ENCODE data around the gene UNC5B.

The UNC5B gene

GRCh38 chr10:71243756-71244395 lies 31.5 kb downstream of the UNC5B start:
- Histone ChIP-seq H3K4me1 (peaks cover 21% of the 10 kb centered on the region), H3K27ac (no peak overlapping the region), H2AFZ (no peak overlapping the region), H3K9me3 (ENCODE audit: control insufficient read depth, low read length) (no peaks in the 10 kb centered on the region), H3K4me3 (ENCODE audit: low read depth, low read length) (no peak overlapping the region), H3K36me3 (ENCODE audit: control insufficient read depth, insufficient read depth, low read length) (no peaks in the 10 kb centered on the region), H3K79me2 (no peaks in the 10 kb centered on the region), H3K9ac (no peak overlapping the region), H3K4me2 (ENCODE audit: low read length) (no peak overlapping the region), H3K27me3 (ENCODE audit: control insufficient read depth, insufficient read depth, low read length) (no peaks in the 10 kb centered on the region)
- TF ChIP-seq, protein P1, sequence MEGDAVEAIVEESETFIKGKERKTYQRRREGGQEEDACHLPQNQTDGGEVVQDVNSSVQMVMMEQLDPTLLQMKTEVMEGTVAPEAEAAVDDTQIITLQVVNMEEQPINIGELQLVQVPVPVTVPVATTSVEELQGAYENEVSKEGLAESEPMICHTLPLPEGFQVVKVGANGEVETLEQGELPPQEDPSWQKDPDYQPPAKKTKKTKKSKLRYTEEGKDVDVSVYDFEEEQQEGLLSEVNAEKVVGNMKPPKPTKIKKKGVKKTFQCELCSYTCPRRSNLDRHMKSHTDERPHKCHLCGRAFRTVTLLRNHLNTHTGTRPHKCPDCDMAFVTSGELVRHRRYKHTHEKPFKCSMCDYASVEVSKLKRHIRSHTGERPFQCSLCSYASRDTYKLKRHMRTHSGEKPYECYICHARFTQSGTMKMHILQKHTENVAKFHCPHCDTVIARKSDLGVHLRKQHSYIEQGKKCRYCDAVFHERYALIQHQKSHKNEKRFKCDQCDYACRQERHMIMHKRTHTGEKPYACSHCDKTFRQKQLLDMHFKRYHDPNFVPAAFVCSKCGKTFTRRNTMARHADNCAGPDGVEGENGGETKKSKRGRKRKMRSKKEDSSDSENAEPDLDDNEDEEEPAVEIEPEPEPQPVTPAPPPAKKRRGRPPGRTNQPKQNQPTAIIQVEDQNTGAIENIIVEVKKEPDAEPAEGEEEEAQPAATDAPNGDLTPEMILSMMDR (IDR thresholded peaks at IDR 0.05), result no peak

- no peak overlapping the region for H3K4me3 ChIP-seq (ENCODE audit: low read depth, low read length)
- H3K4me2 ChIP-seq (ENCODE audit: low read length), result no peak overlapping the region
- H3K9me3 ChIP-seq (ENCODE audit: control insufficient read depth, low read length), result no peaks in the 10 kb centered on the region
- TF ChIP-seq, protein P1 (IDR thresholded peaks at IDR 0.05), result no peak
- H2AFZ ChIP-seq, result no peak overlapping the region
- no peaks in the 10 kb centered on the region for H3K79me2 ChIP-seq
- no peak overlapping the region for H3K27ac ChIP-seq
- no peak overlapping the region for H3K9ac ChIP-seq
- H3K27me3 ChIP-seq (ENCODE audit: control insufficient read depth, insufficient read depth, low read length), result no peaks in the 10 kb centered on the region
- H3K36me3 ChIP-seq (ENCODE audit: control insufficient read depth, insufficient read depth, low read length), result no peaks in the 10 kb centered on the region
- peaks cover 24% of the 10 kb centered on the region for H3K4me1 ChIP-seq
These were observed 32.4 kb downstream of the UNC5B start for GRCh38 chr10:71244431-71245419.

DNA sequence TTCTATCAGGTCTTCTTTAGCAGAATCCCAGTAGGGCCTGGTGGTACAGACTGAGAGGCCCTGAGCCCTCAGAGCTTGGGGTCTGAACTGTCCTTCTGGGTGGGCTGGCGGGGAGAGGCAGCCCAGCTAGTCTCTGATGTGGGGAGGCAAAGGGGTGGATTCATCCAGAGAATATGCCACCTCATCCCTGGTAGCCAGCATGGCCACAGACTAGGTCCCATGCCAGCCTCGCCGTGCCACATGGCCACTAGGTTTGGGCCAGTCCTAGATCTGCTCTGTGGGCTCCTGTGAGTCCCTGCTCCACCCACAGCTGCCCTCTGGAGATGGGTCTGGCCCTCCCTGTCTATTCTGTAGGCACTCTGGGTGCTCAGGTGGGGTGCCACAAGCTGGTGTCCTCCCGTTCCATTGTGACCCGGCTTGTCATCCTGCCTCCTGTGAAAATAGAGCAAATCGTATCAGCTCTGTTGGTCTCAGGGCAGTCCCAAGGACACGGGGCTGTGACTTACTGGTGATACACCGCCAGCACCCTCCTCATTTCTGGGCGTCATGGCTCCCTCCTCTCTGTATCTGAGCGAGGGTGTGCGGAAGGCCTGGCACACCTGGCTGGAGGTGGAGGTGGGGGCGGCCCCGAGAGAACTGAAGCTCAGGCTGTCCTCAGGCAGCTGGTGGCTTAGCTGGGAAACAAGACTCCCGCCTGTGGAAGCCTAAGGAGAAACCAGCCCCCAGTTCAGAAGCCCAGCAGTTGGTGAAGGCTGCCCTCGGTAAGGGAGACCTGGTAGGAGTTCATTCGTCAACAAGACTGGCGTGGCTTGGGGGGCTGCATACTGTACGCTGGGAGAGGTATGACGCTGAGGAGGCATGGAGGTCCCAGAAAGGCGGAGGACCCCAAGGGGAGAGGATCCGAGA lies 33.3 kb downstream of the UNC5B start:
- H3K79me2 ChIP-seq, result no peaks in the 10 kb centered on the region
- no peaks in the 10 kb centered on the region for H3K27me3 ChIP-seq (ENCODE audit: control insufficient read depth, insufficient read depth, low read length)
- no peaks in the 10 kb centered on the region for H3K9me3 ChIP-seq (ENCODE audit: control insufficient read depth, low read length)
- no peak overlapping the region for H2AFZ ChIP-seq
- no peak overlapping the region for H3K4me2 ChIP-seq (ENCODE audit: low read length)
- H3K4me1 ChIP-seq, result peaks cover 21% of the 10 kb centered on the region
- H3K9ac ChIP-seq, result no peak overlapping the region
- no peak overlapping the region for H3K27ac ChIP-seq
- H3K36me3 ChIP-seq (ENCODE audit: control insufficient read depth, insufficient read depth, low read length), result no peaks in the 10 kb centered on the region
- no peak overlapping the region for H3K4me3 ChIP-seq (ENCODE audit: low read depth, low read length)
- TF ChIP-seq, protein P1 (IDR thresholded peaks at IDR 0.05), result no peak

DNA sequence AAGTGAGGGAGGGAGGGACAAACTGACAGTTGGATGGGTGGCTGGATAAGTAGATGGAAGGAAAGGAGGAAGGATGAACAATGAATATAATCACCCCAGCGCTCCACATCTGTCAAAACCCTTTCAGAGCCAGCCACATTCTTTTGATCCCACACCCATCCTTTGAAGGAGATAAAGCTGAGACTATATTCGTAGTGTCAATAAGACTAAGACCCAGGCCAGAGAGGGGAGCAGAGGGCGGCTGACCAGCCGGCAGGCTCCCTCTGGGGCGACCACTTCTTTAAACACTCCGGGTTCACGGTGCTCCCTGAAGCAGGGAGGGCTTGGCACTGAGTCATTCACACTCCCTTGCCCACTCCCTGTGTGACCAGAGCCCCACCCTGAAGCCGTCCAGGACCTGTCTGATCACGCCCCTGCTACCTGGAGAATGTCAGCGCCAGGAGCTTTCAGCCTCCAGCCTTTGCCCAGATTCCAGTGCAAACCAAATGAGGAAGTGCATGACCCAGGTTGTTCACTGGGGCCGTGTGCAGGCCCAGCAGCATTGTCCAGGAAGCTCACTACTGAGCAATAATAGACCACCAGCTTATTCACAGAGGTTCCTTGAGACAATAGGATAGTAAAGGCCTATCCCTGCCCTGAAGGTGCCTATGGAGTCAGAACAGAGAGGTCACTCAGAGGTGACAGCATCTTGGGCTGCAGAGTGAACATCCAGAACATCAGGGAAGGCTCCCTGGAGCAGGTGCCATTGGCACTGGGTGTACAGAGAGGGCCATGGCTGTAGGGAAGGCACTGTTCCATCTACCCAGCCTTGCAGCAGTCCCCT lies 34.4 kb downstream of the UNC5B start:
- Histone ChIP-seq H3K4me2 (ENCODE audit: low read length) (no peak overlapping the region), H3K9ac (no peak overlapping the region), H2AFZ (no peak overlapping the region), H3K27me3 (ENCODE audit: control insufficient read depth, insufficient read depth, low read length) (no peaks in the 10 kb centered on the region), H3K4me3 (ENCODE audit: low read depth, low read length) (no peak overlapping the region), H3K27ac (no peak overlapping the region), H3K36me3 (ENCODE audit: control insufficient read depth, insufficient read depth, low read length) (no peaks in the 10 kb centered on the region), H3K4me1 (peaks cover 10% of the 10 kb centered on the region), H3K79me2 (no peaks in the 10 kb centered on the region), H3K9me3 (ENCODE audit: control insufficient read depth, low read length) (no peaks in the 10 kb centered on the region)
- TF ChIP-seq, protein P1 (IDR thresholded peaks at IDR 0.05), result no peak
